Fibroblast of peridontal ligament (primary cell): ENCODE measurements around the gene DUSP1.
"Not testable (repeated sequence)": the region's sequence is repeated elsewhere in the genome, so short reads cannot be mapped to it uniquely, and the experiment has no call there.

Experiments
- DNase-seq: peaks from one replicate; pipeline ENCODE4 v3.0.0-alpha.2; 2010; ENCODE audit errors: extremely low read depth

DUSP1 gene, protein sequence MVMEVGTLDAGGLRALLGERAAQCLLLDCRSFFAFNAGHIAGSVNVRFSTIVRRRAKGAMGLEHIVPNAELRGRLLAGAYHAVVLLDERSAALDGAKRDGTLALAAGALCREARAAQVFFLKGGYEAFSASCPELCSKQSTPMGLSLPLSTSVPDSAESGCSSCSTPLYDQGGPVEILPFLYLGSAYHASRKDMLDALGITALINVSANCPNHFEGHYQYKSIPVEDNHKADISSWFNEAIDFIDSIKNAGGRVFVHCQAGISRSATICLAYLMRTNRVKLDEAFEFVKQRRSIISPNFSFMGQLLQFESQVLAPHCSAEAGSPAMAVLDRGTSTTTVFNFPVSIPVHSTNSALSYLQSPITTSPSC

DNA sequence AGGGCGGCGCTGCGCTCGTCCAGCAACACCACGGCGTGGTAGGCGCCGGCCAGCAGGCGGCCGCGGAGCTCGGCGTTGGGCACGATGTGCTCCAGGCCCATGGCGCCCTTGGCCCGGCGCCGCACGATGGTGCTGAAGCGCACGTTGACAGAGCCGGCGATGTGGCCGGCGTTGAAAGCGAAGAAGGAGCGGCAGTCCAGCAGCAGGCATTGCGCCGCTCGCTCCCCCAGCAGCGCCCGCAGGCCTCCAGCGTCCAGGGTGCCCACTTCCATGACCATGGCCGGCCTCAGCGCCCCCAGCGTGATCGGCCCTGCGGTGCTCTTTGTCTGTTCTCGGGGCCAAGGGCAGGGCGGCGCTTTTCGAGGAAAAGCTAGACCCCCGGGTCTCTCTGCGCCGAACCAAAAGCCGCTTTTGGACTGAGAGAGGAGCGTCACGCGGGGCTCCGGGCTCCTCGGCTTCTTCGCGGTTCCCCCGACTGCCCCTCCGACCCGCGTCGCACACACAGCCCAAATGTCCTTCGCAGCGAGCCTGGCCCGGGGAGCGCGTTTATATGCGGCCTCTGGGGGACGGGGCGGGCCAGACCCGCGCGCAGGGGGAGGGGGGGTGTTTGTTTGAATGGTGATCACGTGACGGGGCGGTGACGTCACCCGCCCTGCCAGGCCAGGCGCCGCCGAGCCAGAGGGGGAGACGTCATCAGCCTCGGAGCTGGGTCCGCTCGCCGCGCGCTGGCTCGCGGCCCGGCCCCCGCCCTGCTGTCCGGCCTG lies at the start of gene DUSP1:
DUSP1 (minus strand) TSS at position 521 of the 764 bp plus-strand sequence; CDS start at position 278, 243 bp downstream.
- peak; percentile 94 for DNase-seq

DNA sequence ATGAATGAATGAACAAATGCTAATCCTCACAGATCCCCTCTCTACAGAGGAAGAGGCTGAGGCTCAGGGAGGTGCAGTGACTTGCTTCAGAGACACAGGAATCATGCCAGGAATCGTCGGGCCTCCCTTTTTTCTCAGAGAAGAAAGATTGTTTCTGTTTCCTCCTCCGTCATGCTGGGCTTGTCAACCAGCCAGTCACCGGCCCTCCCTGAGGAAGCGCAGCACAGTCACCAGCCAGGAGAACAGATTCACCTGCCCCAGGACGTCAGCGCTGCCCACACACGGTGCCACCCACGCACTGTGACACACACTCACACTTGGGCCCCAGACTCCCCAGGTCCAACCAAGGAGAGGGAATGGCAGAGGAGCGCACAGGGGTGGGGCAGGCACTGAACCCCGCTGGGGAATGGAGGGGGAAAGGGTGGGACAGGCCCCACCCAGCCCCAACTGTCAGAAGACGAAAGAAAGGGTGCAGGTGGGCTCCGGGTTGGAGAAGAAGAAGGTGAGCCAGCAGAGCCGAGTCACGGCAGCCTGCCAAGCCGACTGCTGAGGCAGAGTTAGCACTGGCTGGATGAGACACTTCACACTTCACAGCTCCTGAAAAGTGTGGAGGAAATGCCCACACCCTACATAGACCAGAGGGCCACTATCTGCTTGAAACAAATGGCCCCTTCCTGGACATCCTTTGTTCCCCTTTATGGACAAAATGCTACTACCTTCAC lies 49.2 kb upstream of the DUSP1 start:
- no peak for DNase-seq

DNA sequence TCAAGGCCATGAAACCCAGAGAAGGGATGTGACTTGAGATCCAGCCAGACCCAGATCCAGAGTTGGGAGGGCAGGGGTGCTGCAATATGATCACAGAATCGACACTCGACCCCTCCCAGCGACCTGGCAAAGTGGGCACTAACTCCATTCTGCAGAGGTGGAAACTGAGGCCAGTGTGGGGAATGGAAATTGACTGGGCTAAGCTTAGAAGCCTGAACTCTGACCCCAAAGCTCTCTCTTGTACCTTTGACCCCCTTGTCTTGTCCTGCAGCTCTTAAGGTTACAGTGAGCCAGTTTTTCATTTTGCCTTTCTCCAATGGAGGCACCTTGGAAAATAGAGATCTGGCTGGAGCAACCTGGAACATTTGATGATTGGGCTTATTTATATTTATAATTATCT lies 48.6 kb upstream of the DUSP1 start:
- no peak for DNase-seq

DNA sequence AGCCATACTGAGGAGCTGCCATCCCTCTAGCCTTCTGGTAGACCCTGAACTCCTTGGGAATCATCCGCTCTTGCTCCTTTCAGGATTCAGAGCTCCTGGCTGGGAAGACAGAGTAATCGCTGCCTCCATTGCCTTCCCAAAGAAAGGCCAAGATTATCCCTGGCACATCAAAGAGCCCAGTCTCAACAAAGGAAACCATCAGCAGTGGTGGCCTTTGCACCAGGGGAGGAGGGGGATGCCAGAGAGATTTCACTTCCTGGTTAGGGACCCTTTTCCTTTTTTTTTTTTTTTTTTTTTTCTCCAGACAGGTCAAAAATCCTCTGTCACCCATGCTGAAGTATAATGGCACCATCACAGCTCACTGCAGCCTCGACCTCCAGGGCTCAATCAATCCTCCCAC lies 47.1 kb upstream of the DUSP1 start:
- DNase-seq = no peak

DNA sequence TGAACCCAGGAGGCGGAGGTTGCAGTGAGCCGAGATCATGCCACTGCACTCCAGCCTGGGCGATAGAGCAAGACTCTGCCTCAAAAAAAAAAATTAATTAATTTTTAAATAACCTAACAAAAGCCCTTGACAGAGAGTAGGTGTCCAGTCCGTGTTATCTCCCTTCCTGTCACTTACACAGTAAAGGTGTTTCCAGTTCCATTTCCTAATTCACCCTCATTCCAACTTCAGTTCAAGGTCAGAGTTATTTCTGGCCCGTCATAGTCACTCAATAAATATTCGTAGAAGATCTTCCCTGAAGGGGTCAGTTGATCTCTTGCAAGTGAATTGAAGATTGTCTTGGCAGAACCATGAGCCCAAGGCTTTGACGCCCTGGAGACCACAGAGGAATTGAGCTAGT lies 46.7 kb upstream of the DUSP1 start:
- no peak for DNase-seq

DNA sequence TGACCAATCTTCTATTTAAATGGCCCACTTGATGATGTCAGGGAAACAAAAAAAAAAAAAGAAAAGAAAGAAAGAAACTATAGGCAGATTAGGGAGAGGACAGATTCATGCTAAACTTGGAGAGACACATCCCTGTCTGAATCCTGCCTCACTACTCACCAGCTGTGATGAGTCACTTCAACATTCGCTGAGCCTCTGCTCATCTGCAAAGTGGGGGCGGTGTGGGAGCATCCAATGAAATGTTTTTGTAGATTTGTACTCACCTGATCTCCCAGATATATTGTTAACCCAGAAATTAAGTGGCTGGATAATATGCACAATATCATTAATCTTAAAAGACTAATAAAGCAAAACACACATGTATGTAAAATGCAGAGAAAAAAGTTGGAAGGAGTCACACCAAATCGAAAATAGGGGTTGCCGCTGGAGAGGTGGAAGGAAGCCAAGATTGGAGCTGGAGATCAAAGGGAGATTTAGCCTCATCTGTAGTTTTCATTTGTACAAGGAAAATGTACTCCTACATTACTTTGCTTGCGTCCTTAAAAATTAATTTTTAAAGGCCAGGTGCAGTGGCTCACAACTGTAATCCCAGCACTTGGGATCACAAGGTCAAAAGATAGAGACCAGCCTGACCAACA lies 46.0 kb upstream of the DUSP1 start:
- peak; percentile 71 for DNase-seq

DNA sequence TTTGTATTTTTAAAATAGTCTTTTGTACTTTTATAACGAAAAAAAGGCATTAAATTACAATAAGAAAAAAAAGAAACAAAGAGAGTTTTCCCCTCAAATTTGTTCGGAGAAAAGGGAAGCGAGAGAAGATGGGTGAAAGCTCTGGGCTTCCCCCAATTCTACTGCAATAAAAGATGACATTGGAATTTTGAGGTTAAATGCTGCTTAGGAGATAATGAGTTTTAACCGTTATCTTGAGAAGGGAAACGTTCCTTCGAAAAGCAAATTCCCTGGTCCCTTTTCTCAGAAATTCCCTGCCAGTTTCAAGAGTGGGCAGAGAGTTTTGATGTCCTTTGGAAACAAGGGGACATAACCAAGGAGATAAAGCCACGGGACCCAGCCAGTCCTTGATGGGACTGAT lies 44.6 kb upstream of the DUSP1 start:
- DNase-seq = no peak

DNA sequence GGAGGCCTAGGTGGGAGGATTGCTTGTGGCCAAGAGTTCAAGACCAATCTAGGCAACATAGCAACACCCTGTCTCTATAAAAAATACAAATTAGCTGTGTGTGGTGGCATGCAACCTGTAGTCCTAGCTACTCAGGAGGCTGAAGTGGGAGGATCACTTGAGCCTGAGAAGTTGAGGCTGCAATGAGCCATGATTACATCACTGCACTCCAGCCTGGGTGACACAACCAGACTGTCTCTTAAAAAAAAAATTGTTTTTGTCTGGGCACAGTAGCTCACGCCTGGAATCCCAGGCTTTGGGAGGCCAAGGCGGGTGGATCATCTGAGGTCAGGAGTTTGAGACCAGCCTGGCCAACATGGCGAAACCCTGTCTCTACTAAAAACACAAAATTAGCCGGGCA lies 40.0 kb upstream of the DUSP1 start:
- DNase-seq = not testable (repeated sequence)

DNA sequence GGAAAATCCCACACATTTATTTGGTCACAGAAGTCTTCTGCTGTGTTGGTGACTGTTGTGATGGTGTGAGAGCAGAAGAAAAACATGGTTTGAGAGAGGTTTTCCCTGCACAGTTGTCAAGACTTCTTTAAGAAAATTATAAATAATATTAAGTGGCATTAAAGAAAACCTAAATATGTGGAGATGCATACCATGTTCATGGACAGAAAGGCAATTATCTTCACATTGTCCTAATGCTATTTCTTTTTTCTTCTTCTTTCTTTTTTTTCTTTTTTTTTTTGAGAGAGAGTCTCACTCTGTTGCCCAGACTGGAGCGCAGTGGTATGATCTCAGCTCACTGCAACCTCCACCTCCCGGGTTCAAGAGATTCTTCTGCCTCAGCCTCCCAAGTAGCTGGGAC lies 38.8 kb upstream of the DUSP1 start:
- DNase-seq = no peak

DNA sequence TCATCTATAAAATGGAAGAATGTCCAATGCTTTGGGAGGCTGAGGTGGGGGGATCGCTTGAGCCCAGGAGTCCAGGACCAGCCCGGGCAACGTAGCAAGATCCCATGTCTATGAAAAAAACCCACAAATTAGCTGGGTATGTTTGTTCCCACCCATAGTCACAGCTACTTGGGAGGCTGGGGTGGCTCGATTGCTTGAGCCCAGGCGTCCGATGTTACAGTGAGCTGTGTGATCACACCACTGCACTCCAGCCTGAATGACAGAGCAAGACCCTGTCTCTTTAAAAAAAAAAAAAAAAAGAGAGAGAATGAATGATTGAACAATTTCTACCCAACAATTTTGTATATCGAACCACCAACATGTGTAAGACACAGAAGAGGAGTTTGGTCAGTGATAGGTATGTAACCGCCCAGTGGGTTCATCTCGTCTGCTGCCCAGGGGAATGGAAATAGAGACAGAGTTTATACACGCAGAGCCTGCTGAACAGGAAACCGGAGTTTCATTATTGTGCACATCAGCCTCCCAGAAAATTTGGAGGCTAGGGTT lies 36.8 kb upstream of the DUSP1 start:
- no peak for DNase-seq

DNA sequence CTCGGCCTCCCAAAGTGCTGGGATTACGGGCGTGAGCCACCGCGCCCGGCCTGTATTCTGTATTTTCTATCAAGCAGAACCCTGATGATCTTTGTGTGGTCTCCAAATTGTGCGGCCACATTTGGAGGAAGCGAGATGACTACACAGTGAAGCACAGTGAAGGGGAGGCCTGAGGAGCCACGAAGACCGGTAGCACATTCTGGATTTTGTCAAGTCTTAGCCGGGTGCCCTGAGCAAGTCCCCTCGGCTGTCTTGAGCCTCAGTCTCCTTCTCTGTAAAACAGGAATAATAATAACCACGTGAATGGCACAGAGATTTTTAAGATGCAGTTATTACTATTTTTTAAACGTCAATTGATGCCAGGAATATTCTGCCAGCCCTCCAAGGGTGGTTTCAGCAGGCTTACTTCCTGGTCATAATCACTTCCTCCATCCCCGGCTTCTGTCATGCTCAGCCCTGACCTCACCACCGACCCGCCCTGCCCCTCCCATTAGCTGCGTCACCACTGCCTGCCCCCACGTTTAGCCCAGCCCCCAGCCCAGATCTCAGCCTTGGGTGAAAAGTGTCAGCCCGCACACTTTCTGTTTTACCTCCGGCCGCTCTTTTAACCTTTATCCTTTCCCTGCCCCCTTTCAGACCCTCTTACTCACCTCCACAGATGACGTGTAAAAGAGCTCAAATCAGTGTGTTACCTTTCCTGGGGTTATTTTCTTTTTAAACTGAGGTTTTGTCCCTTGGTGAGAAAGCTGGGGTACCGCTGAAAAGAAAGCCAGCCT lies 36.1 kb upstream of the DUSP1 start:
- DNase-seq = peak; percentile 85

DNA sequence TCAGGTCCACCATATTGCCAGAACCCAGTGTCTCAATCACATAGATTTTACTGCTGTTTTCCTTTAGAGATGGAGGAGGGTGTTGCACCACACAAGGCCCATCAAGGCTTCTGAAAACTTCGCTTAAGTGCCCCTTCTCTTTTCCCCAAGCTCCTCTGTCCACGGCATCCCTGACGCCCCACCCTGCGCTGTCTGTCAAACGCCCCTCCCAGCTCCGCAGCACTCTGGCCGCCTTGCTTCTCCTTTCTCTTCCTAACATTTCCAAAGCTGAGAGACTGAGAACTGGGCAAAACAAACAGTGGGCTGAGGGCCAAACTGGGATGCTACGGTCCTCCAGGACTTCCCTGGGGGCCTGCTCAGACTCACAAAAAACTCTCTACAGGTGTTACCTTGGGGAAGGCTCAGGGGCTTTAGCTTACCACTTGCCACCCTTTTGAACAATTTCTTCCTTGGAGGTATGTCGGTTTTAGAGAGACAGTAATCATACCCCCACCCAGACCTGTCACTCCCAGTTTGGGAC lies 34.8 kb upstream of the DUSP1 start:
- no peak for DNase-seq

DNA sequence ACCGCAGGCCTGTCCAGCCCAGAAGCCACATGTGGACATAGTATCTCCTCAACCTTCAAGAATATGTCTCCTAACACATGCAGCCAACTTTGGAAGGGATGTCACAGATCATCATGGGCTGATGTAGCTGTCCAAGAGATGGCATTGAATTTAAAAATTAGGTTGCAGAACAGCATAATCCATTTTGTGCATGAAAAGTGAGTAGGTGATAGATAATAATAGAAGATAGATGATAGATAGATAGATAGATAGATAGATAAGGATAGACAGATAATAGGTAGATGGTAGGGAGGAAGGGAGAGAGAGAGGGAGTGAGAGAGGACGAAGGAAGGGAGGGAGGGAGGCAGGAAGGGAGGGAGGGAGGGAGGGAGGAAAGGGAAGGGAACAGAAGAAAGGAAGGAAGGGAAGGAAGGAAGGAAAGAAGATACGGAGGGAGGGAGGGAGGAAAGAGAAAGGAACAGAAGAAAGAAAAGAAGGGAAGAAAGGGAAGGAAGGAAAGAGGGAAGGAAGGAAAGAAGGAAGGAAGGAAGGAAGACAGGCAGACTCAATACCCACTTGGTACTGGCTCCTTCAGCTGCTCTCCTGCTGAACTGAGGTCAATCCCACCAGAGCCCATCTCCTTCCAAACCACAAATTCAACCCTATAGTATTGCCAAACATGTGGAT lies 34.2 kb upstream of the DUSP1 start:
- no peak for DNase-seq

DNA sequence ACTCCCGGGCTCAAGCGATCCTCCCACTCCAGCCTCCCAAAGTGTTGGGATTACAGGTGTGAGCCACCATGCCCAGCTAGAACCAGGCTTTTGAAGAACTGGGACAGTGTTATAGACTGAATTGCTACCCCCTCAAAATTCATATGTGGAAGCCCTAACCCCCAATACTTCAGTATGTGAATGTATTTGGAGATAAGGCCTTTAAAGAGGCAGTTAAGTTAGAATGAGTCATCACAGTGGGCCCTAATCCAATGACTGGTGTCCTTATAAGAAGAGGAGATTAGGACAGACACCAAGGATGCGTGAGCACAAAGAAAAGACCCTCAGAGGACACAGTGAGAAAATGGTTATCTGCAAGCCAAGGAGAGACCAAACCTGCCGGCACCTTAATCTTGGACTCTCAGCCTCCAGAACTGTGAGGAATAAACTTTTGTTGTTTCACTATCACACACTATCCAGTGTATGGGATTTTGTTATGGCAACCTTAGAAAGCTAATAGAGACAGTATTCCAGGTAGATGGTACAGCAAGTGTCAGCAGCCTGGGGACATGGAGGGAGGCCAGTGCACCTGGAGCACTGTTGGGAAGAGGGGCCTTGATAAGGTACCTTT lies 31.7 kb upstream of the DUSP1 start:
- DNase-seq = peak; percentile 68

DNA sequence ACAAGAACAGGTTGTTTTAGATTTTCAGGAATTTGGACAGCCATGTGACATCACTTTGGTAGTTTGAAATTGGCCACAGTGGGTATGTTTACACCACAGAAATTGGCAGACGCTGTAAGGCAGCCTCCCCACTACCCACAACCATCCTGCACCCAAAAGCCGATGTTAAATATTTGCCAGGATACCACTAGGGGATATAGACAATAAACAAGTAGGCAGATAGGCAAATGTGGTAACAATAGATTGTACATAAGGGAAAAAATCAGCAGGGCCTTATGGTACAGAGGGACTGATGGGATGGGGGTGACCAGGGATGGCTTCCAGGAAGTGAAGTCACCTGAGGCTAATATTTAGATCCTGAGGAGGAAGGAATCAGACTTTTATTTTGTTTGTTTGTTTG lies 31.1 kb upstream of the DUSP1 start:
- DNase-seq = no peak

DNA sequence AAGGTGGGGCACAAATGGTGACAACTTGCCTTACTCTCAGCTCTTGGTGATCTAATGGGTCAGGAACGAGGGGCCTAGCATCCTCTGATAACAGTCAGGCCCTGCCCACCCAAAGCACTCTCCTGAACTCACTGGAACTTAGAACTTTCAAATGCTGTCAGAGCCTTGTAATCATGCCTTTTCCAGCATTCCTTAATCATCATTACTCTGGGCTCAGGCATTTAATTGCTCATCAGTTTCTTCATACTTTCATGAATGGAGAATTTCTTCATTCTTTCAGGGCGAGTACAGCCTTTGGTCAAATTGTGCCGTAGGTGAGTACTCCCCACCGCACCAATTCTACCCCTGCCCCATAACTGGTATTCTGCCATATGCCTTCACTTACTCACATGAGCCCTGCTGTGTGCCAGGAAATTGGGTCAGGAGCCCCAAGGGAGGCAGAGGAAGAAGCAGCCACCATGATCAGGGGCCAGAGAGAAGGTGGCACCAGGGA lies 30.2 kb upstream of the DUSP1 start:
- peak; percentile 96 for DNase-seq

DNA sequence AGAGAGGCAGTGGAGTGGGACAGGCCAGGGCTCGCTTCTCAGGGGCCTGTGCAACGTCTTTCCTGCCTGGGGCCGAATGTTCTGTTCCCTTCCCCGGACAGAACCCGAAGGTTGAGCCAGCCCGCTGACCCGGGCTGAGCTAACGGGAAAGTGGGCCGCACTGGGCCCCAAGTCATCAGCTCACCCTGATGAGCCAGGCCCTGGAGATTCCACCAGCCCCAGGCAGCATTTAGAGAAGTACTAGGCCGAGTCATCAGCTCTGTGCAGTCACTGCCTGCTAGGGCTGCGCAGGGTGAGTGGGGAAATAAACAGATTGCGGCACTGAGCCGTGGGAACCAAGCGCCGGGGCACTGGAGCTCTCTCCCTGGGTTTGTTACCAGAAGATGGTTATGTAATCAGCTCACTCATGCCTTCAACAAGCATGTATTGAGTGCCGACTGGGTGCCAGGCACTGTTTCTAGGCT lies 29.1 kb upstream of the DUSP1 start:
- peak; percentile 97 for DNase-seq

DNA sequence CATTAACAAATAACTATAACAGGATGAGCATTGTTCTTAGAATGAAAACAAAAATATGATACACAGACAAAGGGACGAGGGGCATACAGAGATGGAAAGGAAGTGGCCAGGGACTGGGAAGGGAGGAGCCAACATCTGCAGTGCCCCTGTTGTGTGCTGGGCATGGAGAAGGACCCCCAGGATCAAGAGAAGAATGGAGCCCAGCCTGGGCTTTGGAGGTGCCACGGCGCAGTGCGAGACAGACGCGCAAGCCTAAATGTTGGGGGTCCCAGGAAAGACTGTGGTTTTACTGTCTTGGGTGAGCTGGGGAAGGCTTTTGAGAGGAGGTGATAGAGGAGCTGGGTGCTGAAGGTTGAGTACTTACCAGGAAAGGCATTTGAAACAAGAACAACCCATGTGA lies 28.4 kb upstream of the DUSP1 start:
- DNase-seq = no peak

DNA sequence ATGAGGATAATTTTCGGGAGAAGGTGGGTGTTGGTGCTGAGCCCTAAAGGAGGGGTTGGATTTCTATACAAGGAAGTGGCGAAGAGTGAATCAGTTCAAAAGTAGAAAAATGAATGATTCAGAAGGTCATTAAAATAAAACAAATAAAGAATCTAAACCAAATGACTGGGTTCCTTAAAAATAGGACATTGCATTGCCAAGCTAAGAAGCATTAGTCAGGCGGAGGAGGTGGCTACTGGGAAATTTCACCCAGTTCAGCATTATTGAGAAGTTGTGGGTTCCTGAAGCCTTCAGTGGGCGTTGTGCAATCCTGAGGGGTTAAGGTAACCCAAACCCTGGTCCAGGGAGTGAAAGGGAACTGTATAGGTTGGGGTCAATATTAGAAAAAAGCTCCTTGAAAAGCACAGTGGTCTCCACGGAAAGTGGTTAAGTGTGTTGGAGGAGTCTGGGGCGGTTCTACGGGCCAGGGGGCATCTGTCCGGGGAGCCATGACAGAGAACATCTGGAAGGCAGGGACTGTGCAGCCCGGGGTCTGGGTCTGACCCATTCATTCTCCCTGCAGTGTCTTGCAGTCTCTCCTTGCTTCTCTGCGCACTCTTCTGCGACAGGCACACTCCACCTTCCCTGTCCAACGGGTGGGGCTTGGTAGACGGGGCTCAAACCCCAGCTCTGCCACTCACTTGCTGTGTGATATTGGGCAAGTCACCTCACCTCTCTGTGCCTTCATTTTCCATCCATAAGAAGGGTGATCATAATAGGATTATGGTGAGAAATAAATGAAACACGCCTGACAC lies 27.6 kb upstream of the DUSP1 start:
- peak; percentile 96 for DNase-seq
